Endothelial cell of umbilical vein (primary cell): ENCODE measurements around the gene SLC30A7. TPM values are rescaled to one million over a fixed set of nuclear protein-coding genes. Genes with fewer than 3 reads are reported as not detected.

Experiments
- BruUV-seq: library from RNA; stranded (reverse); fragments of 400-500 nt; replicated peaks from 2 replicates; lab custom pipeline; 2021; lab: Mats Ljungman, UMichigan
- CTCF ChIA-PET: fragments of 300-600, 350-600 bp; sonication (Branson Sonifier 250); formaldehyde crosslinking; loops from one replicate; lab custom pipeline; 2021; ENCODE audit warnings: antibody characterized with exemption, inconsistent platforms; lab: Charles Lee
- POLR2A ChIA-PET: fragments of 300-600, 350-600 bp; sonication (Branson Sonifier 250); formaldehyde crosslinking; loops from one replicate; lab custom pipeline; 2021; ENCODE audit warnings: antibody characterized with exemption, inconsistent platforms; lab: Charles Lee
- DNase-seq: peaks from one replicate; pipeline ENCODE4 v3.0.0-alpha.2; 2011; ENCODE audit warnings: low read depth, low spot score
- FAIRE-seq: peaks from 2 replicates; lab custom pipeline; 2011; peaks lifted over from hg19 to GRCh38; lab: Jason Lieb, UNC
- H2AFZ ChIP-seq: 2 replicates; pipeline ENCODE4 v1.6.0; 2012; ENCODE audit warnings: low read depth, low read length, control low read depth, inconsistent platforms
- H3K27ac ChIP-seq: 2 replicates; pipeline ENCODE4 v1.5.1; 2011; ENCODE audit warnings: low read depth, mild to moderate bottlenecking, control low read depth, low read length, moderate library complexity; ENCODE audit not compliant: insufficient read depth
- H3K27me3 ChIP-seq, 2 experiments: 2 replicates each; pipeline versions ENCODE4 v1.6.0 to v1.6.1; 2011; ENCODE audit warnings: low read length in 2 of 2, mixed read lengths in 1 of 2; ENCODE audit not compliant: control insufficient read depth in 2 of 2, insufficient read depth in 2 of 2
- H3K36me3 ChIP-seq, 2 experiments: 2 replicates in 1 of 2; 3 replicates in 1 of 2; pipeline ENCODE4 v1.5.1; 2011; ENCODE audit warnings: low read length in 2 of 2, mild to moderate bottlenecking in 1 of 2, moderate library complexity in 1 of 2; ENCODE audit not compliant: control insufficient read depth in 2 of 2, insufficient read depth in 2 of 2; ENCODE audit errors: extremely low read depth in 1 of 2
- H3K4me1 ChIP-seq: 3 replicates; pipeline ENCODE4 v1.5.1; 2011; ENCODE audit warnings: mild to moderate bottlenecking, low read length; ENCODE audit not compliant: control insufficient read depth, insufficient read depth; ENCODE audit errors: extremely low read depth
- H3K4me2 ChIP-seq: 2 replicates; pipeline ENCODE4 v1.6.1; 2011; ENCODE audit warnings: low read length, control low read depth, mixed read lengths; ENCODE audit not compliant: insufficient read depth
- H3K4me3 ChIP-seq, 3 experiments: fragments of 200-600 bp in 1 of 3; sonication (generic), shearing (Covaris generic) in 1 of 3; replicated peaks in 1 of 3; 2 replicates each; pipeline ENCODE4 v1.5.1; 2011 to 2016; ENCODE audit warnings: control low read depth in 3 of 3, low read length in 3 of 3, mild to moderate bottlenecking in 2 of 3, inconsistent platforms in 1 of 3, low read depth in 1 of 3, moderate library complexity in 1 of 3; ENCODE audit not compliant: insufficient read depth in 1 of 3
- H3K79me2 ChIP-seq: 2 replicates; pipeline ENCODE4 v1.6.0; 2012; ENCODE audit warnings: low read length, inconsistent platforms; ENCODE audit not compliant: control insufficient read depth, insufficient read depth
- H3K9ac ChIP-seq: replicated peaks from 2 replicates; pipeline ENCODE3; 2011; ENCODE audit warnings: low read length, control low read depth; ENCODE audit not compliant: insufficient read depth; ENCODE audit errors: extremely low read depth
- H3K9me1 ChIP-seq: replicated peaks from 3 replicates; pipeline ENCODE4 v1.6.0; 2011; ENCODE audit warnings: mild to moderate bottlenecking, low read length; ENCODE audit not compliant: control insufficient read depth, insufficient read depth; ENCODE audit errors: extremely low read depth
- H3K9me3 ChIP-seq: replicated peaks from 2 replicates; pipeline ENCODE4 v1.5.1; 2012; ENCODE audit warnings: low read length, inconsistent platforms; ENCODE audit not compliant: control insufficient read depth, insufficient read depth
- H4K20me1 ChIP-seq: replicated peaks from 2 replicates; pipeline ENCODE3; 2011; ENCODE audit warnings: mild to moderate bottlenecking, low read length; ENCODE audit not compliant: control insufficient read depth, insufficient read depth; ENCODE audit errors: extremely low read depth
- CTCF ChIP-seq, 2 donors: IDR thresholded peaks; 1 replicate in 1 of 2; 2 replicates in 1 of 2; pipeline ENCODE4 v1.5.1; 2011; ENCODE audit warnings: low read length in 2 of 2, mild to moderate bottlenecking in 2 of 2, moderate library complexity in 2 of 2, control low read depth in 1 of 2, inconsistent platforms in 1 of 2, low read depth in 1 of 2; ENCODE audit not compliant: insufficient read depth in 1 of 2; ENCODE audit errors: extremely low read depth in 1 of 2
- FOS ChIP-seq: IDR thresholded peaks from 2 replicates; pipeline ENCODE4 v1.6.1; 2011; ENCODE audit warnings: mild to moderate bottlenecking, low read length, moderate library complexity, borderline replicate concordance; ENCODE audit not compliant: insufficient read depth
- GATA2 ChIP-seq: IDR thresholded peaks from 2 replicates; pipeline ENCODE4 v1.7.0; 2011; ENCODE audit warnings: low read depth, mild to moderate bottlenecking, moderate library complexity, mixed read lengths, low read length; ENCODE audit not compliant: insufficient read length, insufficient read depth
- JUN ChIP-seq: IDR thresholded peaks from 2 replicates; pipeline ENCODE4 v1.6.1; 2011; ENCODE audit warnings: borderline replicate concordance, low read depth; ENCODE audit not compliant: insufficient read length, insufficient read depth
- MAX ChIP-seq: IDR thresholded peaks from 2 replicates; pipeline ENCODE4 v1.6.1; 2011; ENCODE audit not compliant: insufficient read depth, insufficient read length
- MYC ChIP-seq: IDR thresholded peaks from one replicate; pipeline ENCODE4 v1.6.1; 2011; ENCODE audit warnings: mild to moderate bottlenecking, low read depth, low read length
- POLR2A ChIP-seq: IDR thresholded peaks from 2 replicates; pipeline ENCODE4 v1.6.1; 2012; ENCODE audit warnings: low read depth, mild to moderate bottlenecking, control low read depth, low read length
- POLR2AphosphoS5 ChIP-seq: IDR thresholded peaks from 2 replicates; pipeline ENCODE4 v1.6.1; 2012; ENCODE audit warnings: low read depth, mild to moderate bottlenecking, control low read depth, low read length, moderate library complexity; ENCODE audit not compliant: insufficient read depth
- dilution Hi-C: fragments of 300-500 bp; cut with MboI; formaldehyde crosslinking; loops from one replicate; pipeline ENCODE4 v1.15.0; 2019; ENCODE audit warnings: low sequenced_read_pairs; ENCODE audit not compliant: extremely low pct_ligation_motif_present
- intact Hi-C: fragments of 100-400 bp; cut with micrococcal nuclease; formaldehyde crosslinking; loops from one replicate; pipeline ENCODE4 v1.10.0; 2022
- polyA plus RNA-seq, 4 experiments: library from polyadenylated mRNA; depleted of rRNA in 3 of 4; stranded (reverse) in 3 of 4; unstranded in 1 of 4; fragments of >200 nt; gene quantifications; 2 replicates each; pipeline versions ENCODE4 v1.2.1 to v1.2.3, GENCODE V29; 2011 to 2012; ENCODE audit warnings: missing spikeins in 1 of 4
- total RNA-seq: library from RNA; stranded (reverse); gene quantifications from 2 replicates; pipeline ENCODE4 v1.2.3, GENCODE V29; 2021

Gene SLC30A7
- total and polyA plus RNA-seq, 2 donors (not counting 3 experiments of a cell fraction or from before 2014, with no cell fraction given): 9.3 to 38.6 TPM

GRCh38 chr1:100941098-100941527 is 45.2 kb downstream of the SLC30A7 start:
- Histone ChIP-seq H3K79me2 (no peaks in the 10 kb centered on the region), H3K36me3 (peaks cover 0 to 3% of the 10 kb centered on the region in 2 experiments), H3K27me3 (no peaks in the 10 kb centered on the region), H3K4me3 (no peak overlapping the region), H3K9me3 (no peaks in the 10 kb centered on the region), H2AFZ (no peak overlapping the region), H3K4me1 (peaks cover 3% of the 10 kb centered on the region), H3K4me2 (no peak overlapping the region), H4K20me1 (no peaks in the 10 kb centered on the region), H3K9me1 (no peaks in the 10 kb centered on the region), H3K27ac (no peak overlapping the region), H3K9ac (no peak overlapping the region)
- TF ChIP-seq CTCF (IDR thresholded peaks at IDR 0.05; ENCODE audit: extremely low read depth in 1 of 2, insufficient read depth in 1 of 2, low read depth in 1 of 2, low read length in 2 of 2): no peak
- TF ChIP-seq GATA2: no peak
- TF ChIP-seq FOS: no peak
- no peak for TF ChIP-seq JUN
- no peak for TF ChIP-seq POLR2AphosphoS5
- TF ChIP-seq POLR2A: no peak
- no peak for TF ChIP-seq MAX
- TF ChIP-seq MYC: no peak
- BruUV-seq: no TSS peak
- FAIRE-seq (no peak), DNase-seq (no peak)
- ChIA-PET CTCF (interaction anchor here (1.5 to 1.8 kb wide), 2 partner anchors 18 to 347 kb away, joined by 4 read pairs; no protein-coding TSS in a partner anchor), POLR2A (no interaction called here)
- intact Hi-C loops: no loop called here
- dilution Hi-C loops: no loop called here
